ENCODE data around the gene ATP8B3.

- TF ChIP-seq GATA2 (IDR thresholded peaks at IDR 0.05; ENCODE audit: low read depth, low read length) (no peak), GATA3 (IDR thresholded peaks at IDR 0.05; ENCODE audit: low read depth, low read length) (no peak)
Observed at GRCh38 chr19:1812426-1813191, 533 bp upstream of the ATP8B3 start.

Data from SH-SY5Y (cell line).